Stimulated activated effector memory CD8-positive, alpha-beta T cell treated with anti-CD3 and anti-CD28 coated beads, Interleukin-12 subunit alpha, Interleukin-12 subunit beta, amount 100 ng/mL, for 72 hours (primary cell): ENCODE measurements around the gene APLP2.

Experiments
- ATAC-seq: fragments of 150-1000 bp; cut with Tn5 transposase; 2 replicates; pipeline ENCODE4 v1.10.0; 2021
- DNase-seq, 2 donors: peaks; one replicate each; pipeline ENCODE4 v3.0.0; 2021 to 2022; ENCODE audit warnings: low spot score in 2 of 2
- H3K27ac Mint-ChIP-seq: one replicate; pipeline ENCODE4 v1.8.0; 2022; ENCODE audit warnings: mild to moderate bottlenecking, mixed read lengths
- H3K36me3 Mint-ChIP-seq: one replicate; pipeline ENCODE4 v1.8.0; 2022; ENCODE audit warnings: mild to moderate bottlenecking, mixed read lengths
- H3K4me1 Mint-ChIP-seq: one replicate; pipeline ENCODE4 v1.8.0; 2022; ENCODE audit warnings: mixed read lengths
- H3K4me3 Mint-ChIP-seq: one replicate; pipeline ENCODE4 v1.8.0; 2022; ENCODE audit warnings: mild to moderate bottlenecking, mixed read lengths
- H3K9me3 Mint-ChIP-seq: one replicate; pipeline ENCODE4 v1.8.0; 2022; ENCODE audit warnings: mixed read lengths

Gene APLP2

DNA sequence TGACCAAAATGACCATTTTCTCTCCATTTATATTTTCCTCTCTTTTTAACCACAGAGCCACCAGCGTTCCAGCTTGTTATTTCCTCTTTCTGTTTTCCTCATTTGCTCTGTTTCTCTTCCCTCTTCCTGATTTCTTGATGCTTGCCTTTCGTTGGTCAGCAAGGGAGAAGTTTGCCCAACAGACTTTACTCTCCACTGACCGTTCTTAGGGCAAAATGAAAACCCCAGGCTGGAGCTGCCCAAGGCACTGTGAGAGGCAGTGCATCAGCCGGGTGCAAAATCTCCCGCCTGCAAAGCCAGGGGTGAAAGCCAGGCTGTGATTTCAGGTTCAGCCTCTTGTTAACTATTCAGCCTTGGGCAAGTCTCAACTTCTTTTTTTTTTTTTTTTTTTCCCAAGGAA lies 26.1 kb upstream of the APLP2 start:
- DNase-seq (no peak), ATAC-seq (no peak)
- H3K4me1 Mint-ChIP-seq = no peaks in the 10 kb centered on the region
- H3K9me3 Mint-ChIP-seq = no peaks in the 10 kb centered on the region
- no peak overlapping the region for H3K27ac Mint-ChIP-seq
- H3K4me3 Mint-ChIP-seq = no peak overlapping the region
- H3K36me3 Mint-ChIP-seq = no peaks in the 10 kb centered on the region

DNA sequence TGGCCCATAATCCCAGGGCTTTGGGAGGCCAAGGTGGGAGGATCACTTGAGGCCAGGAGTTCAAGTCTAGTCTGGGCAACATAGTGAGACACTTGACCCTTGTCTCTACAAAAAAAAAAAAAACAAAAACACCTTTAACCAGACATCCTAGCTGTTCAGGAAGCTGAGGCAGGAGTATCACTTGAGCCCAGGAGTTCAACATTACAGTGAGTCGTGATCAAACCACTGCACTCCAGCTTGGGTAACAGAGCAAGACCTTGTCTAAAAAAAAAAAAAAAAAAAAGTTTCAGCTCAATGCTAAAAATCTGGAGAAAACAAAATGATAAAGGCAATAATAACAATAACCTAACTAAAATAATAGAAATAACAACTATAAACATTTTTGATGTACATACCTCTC lies 22.6 kb upstream of the APLP2 start:
- no peaks in the 10 kb centered on the region for H3K36me3 Mint-ChIP-seq
- ATAC-seq (no peak), DNase-seq (no peak)
- no peaks in the 10 kb centered on the region for H3K4me1 Mint-ChIP-seq
- no peak overlapping the region for H3K27ac Mint-ChIP-seq
- H3K9me3 Mint-ChIP-seq = no peaks in the 10 kb centered on the region
- H3K4me3 Mint-ChIP-seq = no peak overlapping the region

DNA sequence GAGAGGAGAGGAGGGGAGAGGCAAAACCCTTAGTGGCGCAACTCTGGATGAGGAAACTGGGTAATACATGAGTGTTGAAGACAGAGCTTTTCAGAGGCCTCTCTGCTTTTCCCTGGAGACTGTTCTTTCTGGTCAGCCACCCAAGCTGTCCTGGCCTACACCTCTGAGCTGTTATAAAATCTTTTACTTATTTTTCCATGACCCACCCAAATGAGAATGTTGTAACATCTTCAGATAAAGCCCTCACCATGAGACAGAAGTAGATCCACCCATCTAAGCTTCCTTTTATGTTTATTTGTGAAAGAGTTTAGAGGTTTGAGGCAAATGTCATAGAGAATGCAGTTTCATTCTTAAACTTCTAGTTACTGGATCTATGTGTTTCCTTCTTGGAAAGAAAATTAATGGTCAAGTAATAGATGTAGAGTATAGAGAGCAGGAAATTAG lies 20.3 kb upstream of the APLP2 start:
- no peak for DNase-seq
- Mint-ChIP-seq H3K27ac (no peak overlapping the region), H3K4me3 (no peak overlapping the region), H3K9me3 (no peaks in the 10 kb centered on the region), H3K4me1 (no peaks in the 10 kb centered on the region), H3K36me3 (no peaks in the 10 kb centered on the region)
- ATAC-seq = no peak

DNA sequence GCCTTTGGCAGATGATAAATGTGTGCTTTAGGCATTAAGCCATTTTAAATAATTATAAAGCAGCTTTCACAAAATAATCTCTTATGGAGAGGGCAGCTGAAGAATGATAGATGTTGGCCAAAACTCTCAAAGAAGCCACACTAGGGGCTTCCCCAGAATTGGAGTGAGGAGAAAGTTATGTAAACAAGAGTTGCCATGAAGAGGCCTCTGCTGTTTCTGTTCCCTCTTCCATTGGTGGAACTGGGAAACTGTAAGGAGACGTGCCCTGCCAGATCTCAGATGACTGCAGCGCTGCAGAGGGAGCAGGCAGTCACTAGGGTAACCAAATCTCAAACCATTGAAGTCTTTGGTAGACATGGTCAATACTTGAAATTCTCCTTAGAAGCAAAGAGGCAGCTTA lies 19.4 kb upstream of the APLP2 start:
- no peak for DNase-seq
- Mint-ChIP-seq H3K4me3 (no peak overlapping the region), H3K9me3 (no peaks in the 10 kb centered on the region), H3K4me1 (no peaks in the 10 kb centered on the region), H3K36me3 (no peaks in the 10 kb centered on the region), H3K27ac (no peak overlapping the region)
- ATAC-seq = no peak

DNA sequence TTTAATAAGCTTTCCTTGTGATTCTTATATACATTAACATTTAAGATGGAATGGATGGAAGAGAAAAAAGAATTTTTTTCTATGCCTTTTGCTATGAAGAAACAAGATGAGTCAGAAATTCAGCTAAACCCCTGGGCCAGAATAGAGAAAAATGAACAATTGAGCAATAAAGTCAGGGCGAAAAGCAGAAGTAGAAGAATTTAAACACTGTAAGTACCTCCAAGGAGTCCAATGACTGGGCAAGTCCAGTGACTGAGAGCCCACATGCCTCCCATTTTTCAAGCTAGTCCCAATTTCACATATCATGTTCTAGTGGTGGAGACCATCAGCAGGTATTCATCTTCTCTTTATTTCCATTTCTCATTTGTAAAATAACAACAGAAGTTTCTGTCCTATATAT lies 18.6 kb upstream of the APLP2 start:
- Mint-ChIP-seq H3K27ac (no peak overlapping the region), H3K4me1 (no peaks in the 10 kb centered on the region), H3K9me3 (no peaks in the 10 kb centered on the region), H3K36me3 (no peaks in the 10 kb centered on the region), H3K4me3 (no peak overlapping the region)
- DNase-seq = no peak
- no peak for ATAC-seq

DNA sequence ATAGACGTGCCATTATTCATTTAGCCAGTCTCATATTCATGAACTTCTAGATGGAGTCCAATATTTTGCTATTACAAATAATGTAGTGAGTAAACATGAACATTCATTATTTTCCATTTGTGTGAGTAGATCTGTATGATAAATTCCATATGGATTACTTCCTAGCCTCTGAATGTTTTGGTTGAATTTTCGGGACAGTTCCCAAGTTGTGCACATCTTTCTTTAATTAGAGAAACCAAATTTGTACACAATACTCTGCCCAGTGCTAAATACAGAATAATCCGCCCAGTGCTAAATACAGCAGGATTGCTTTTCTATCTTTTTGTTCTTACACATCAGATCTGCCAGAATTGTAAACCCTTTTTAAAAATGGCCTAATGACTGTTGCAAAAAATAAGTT lies 17.1 kb upstream of the APLP2 start:
- DNase-seq (no peak), ATAC-seq (no peak)
- Mint-ChIP-seq H3K36me3 (no peaks in the 10 kb centered on the region), H3K4me1 (no peaks in the 10 kb centered on the region), H3K27ac (no peak overlapping the region), H3K4me3 (no peak overlapping the region), H3K9me3 (no peaks in the 10 kb centered on the region)

DNA sequence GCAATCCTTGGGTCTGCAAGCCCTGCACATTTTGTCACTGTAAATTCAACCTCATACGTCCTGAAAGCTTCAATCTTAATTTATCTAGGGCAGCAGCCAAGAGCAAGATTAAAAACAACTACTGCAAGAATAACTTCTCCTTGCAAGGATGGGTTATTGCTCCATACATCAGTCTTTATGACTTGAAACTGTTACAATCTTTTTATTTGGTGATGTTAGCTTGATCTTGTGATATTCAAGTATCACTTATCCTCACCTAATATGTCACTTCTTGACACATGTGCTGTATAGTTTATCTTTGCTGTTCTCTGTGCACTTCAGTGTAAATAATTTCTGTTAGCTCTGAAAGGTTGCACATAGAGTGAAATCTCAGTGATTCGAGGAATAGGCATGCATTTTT lies 14.7 kb upstream of the APLP2 start:
- no peaks in the 10 kb centered on the region for H3K4me1 Mint-ChIP-seq
- no peak for ATAC-seq
- no peak overlapping the region for H3K4me3 Mint-ChIP-seq
- no peaks in the 10 kb centered on the region for H3K36me3 Mint-ChIP-seq
- DNase-seq = no peak
- H3K27ac Mint-ChIP-seq = no peak overlapping the region
- H3K9me3 Mint-ChIP-seq = no peaks in the 10 kb centered on the region

DNA sequence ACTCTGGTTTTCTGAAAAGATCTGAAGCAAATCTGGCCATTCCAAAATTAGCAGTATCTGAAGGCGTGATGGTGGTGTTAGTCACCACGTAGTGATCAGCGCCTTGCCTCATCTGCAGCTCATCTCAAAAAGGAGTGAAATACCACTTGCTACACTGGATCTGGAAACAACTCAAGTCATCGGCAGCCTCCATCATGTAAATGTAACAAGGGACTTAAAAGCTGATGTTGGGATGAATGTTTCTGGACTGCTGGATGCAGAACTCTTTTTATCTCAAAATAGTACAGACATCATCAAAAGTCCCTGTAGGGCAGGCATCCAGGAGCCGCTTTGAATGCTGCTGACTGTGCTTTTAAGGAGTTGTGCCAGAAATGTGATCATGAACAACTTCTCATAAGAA lies 14.1 kb upstream of the APLP2 start:
- no peaks in the 10 kb centered on the region for H3K4me1 Mint-ChIP-seq

DNA sequence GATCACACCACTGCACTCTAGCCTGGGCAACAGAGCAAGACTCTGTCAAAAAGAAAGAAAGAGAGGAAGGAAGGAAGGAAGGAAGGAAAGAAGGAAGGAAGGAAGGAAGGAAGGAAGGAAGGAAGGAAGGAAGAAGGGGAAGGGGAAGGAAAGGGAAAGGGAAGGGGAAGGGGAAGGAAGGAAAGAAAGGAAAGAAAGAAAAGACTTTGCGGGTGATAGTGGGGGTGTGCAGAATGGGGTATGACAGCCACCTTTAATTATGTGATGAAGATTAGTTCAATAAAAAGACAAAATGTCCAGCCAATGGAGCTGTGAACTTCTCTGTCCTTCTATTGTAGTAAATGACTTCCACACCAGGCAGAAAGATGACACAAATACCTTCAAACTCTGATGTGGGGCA lies 8.7 kb upstream of the APLP2 start:
- Mint-ChIP-seq H3K4me3 (no peak overlapping the region), H3K4me1 (no peaks in the 10 kb centered on the region), H3K9me3 (no peaks in the 10 kb centered on the region), H3K27ac (no peak overlapping the region), H3K36me3 (no peaks in the 10 kb centered on the region)
- DNase-seq (no peak), ATAC-seq (no peak)

More for the DNA sequence above, 14.1 kb upstream of the APLP2 start:
- no peak overlapping the region for H3K27ac Mint-ChIP-seq
- no peaks in the 10 kb centered on the region for H3K36me3 Mint-ChIP-seq
- no peaks in the 10 kb centered on the region for H3K9me3 Mint-ChIP-seq
- no peak overlapping the region for H3K4me3 Mint-ChIP-seq
- no peak for DNase-seq
- no peak for ATAC-seq

DNA sequence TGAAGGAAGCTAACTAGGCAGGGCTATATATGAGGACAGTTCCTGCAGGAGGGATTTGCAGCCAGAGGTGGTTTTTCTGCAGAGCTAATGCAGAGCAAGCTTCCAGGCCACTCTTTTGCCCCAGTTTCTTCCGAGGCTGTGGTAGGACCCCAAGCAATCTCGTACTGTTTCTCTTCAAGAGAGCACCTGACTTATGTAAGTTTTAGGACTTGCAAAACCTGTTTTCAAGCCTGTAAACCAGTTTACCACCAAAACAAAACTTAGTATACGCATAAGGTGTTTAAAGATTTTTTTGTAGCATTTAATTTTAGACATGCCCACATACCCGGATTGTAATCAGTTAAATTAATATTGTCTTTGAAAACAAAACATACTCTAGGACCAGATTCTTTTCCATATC lies 7.7 kb upstream of the APLP2 start:
- H3K4me1 Mint-ChIP-seq = no peaks in the 10 kb centered on the region
- H3K36me3 Mint-ChIP-seq = no peaks in the 10 kb centered on the region
- ATAC-seq (no peak), DNase-seq (no peak)
- no peak overlapping the region for H3K4me3 Mint-ChIP-seq
- H3K9me3 Mint-ChIP-seq = no peaks in the 10 kb centered on the region
- H3K27ac Mint-ChIP-seq = no peak overlapping the region

DNA sequence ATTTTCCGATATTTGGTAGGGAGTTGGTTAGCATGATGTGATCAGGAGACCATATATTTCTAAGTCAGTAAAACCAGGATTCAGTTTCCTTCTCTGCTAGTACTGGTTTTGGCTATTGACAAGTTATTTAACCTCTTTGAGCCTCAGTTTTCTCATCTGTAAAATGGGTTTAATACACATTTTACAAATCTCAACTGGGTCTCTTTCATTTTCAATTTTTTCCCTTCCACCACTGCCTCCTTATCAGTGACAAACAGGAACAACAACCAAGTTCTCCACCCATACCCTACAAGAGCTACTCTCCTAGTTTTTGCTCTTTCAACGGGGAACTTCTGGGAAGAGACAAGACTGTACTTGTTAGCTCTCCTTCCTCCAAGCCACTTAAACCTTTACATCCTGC lies 6.2 kb upstream of the APLP2 start:
- Mint-ChIP-seq H3K36me3 (no peaks in the 10 kb centered on the region), H3K9me3 (no peaks in the 10 kb centered on the region), H3K4me1 (peaks cover 3% of the 10 kb centered on the region), H3K4me3 (no peak overlapping the region), H3K27ac (no peak overlapping the region)
- ATAC-seq (no peak), DNase-seq (no peak)

DNA sequence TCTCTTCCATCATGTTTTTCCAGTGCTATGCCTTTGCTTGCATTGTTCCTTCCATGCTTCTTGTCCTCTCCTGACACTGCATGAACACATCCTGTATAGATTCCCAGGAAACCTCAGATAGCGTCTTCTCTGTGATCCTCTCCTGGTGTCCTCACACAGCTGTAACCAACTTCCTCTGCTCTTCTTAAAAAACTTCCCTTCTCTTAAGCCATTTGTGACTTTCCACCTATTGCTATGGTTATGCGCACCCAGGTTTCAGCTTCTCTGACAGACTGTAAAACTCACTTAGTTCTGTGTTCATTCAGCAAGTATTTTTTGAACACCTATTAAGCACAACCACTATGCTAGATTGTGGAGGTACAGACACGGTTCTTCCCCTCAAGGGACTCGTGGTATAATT lies 5.1 kb upstream of the APLP2 start:
- DNase-seq = no peak
- no peak overlapping the region for H3K27ac Mint-ChIP-seq
- H3K9me3 Mint-ChIP-seq = no peaks in the 10 kb centered on the region
- no peak for ATAC-seq
- peaks cover 2% of the 10 kb centered on the region for H3K36me3 Mint-ChIP-seq
- H3K4me1 Mint-ChIP-seq = peaks cover 11% of the 10 kb centered on the region
- no peak overlapping the region for H3K4me3 Mint-ChIP-seq

DNA sequence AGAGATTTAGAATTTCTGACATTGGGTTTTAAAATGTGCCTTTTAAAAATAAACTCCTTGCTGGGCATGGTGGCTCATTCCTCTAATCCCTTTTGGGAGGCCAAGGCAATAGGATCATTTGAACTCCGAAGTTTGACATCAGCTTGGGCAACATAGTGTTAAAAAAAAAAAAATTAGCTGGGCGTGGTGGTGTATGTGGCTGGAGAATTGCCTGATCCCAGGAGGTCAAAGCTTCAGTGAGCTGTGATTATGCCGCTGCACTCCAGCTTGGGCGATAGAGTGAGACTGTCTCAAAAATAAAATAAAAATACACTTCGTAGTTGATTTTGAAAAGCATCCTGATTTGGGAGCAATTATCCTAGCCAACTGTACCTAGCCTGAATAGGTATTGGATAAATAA lies 3.4 kb upstream of the APLP2 start:
- Mint-ChIP-seq H3K4me1 (peaks cover 19% of the 10 kb centered on the region), H3K36me3 (peaks cover 6% of the 10 kb centered on the region), H3K4me3 (no peak overlapping the region), H3K27ac (no peak overlapping the region), H3K9me3 (no peaks in the 10 kb centered on the region)
- ATAC-seq = no peak
- DNase-seq = no peak

DNA sequence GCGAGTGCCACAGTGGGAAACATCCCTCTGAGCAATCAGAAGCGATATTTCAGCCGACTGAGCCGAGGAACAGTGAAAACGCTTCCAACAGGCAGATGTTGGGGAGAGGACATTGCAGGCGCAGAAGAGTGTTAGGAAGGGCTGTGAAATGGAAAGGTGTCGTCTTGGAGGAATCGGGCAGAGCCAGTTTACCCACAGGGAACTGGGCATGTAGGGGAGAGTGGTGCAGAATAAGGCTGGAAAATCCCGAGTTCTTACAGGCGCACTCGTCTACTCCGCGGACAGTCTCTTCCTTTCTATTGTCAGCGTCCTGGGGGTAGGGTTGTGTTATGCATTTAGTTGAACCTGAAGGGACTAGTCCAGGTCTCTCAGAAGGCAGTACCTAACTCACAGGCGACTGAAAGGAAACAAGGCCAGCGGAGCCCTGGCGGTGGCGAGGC lies 1.1 kb upstream of the APLP2 start:
- H3K4me1 Mint-ChIP-seq = peaks cover 23% of the 10 kb centered on the region
- peak overlapping the region; percentile 96 for H3K4me3 Mint-ChIP-seq
- H3K36me3 Mint-ChIP-seq = peaks cover 6% of the 10 kb centered on the region
- H3K9me3 Mint-ChIP-seq = no peaks in the 10 kb centered on the region
- peak overlapping the region; percentile 86 for H3K27ac Mint-ChIP-seq
- DNase-seq (no peak), ATAC-seq (no peak)

DNA sequence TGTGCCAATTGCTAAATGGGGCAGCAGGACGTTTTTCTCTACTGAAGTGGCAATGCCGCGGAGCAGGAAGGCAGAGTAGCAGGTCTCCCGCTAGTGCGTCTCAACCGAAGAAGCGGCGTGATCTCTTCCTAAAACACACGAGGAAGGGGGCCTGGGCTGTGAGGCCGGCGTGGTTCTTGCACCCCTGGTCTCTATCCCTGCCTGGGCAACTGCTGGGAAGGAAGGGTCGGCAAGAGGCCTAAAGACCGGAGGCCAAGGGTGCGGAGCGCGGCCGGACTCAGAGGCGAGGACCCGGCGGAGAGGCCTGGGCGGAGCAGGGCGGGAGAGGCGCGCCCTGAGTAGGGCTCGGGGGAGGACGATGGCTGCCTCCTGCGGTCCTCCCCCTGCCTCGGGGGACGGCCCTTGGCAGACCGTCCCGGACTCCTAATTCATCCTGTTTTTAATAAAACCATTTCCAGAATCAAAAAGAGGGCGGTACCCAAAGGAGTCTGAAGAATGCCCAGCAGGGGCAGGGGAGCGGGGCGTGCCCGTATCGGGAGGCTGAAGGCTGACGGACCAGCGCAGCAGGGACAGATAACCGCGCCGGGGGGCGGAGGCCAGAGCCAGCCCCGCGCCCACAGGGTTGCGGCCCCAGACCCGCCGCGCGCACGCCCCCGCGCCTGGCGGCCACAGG lies 572 bp upstream of the APLP2 start:
- H3K4me3 Mint-ChIP-seq = peak overlapping the region; percentile 96
- H3K9me3 Mint-ChIP-seq = no peaks in the 10 kb centered on the region
- peak overlapping the region; percentile 86 for H3K27ac Mint-ChIP-seq
- ATAC-seq (peak; percentile 74), DNase-seq (no peak)
- H3K4me1 Mint-ChIP-seq = peaks cover 23% of the 10 kb centered on the region
- H3K36me3 Mint-ChIP-seq = peaks cover 6% of the 10 kb centered on the region

DNA sequence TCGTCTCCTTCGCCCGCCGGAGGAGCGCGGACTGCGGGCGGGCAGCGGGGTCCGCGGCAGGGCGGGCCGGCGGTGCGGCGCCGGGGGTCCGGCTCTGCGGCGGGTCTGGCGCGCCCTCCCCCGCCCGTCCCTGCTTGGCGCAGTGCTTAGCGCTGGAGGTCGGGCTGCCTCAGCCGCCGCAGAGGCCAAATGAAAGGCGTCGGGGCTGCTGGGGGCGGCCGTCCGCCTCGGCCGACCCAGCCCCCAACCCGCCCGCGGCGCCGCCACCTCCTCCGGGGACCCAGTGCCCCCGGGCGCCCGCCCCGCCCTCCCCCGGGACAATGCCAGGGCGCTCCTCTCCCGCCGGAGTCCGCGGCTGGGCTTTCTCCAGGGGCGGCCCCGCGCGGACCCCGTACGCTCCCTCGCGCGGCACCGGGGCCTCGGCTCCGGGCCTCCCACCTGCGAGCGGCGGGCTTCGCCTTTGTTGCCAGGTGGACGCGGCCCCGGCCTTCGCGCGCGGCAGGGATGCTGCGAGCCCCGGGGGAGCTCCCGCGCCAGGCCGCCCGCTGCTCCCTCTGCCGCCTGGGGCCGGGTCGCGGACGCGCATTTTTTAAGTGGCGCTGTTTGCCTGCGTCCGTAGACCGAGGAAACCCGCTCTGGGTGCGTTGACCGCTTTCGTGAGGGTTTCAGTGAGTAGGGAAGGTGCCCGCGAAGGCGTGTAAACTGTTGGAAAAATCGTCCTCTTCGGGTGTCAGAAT lies 583 bp downstream of the APLP2 start:
- H3K27ac Mint-ChIP-seq = peak overlapping the region; percentile 86

More for the DNA sequence above, 583 bp downstream of the APLP2 start:
- DNase-seq = peak; percentile 32 to 67
- H3K9me3 Mint-ChIP-seq = no peaks in the 10 kb centered on the region
- peak overlapping the region; percentile 96 for H3K4me3 Mint-ChIP-seq
- H3K4me1 Mint-ChIP-seq = peaks cover 23% of the 10 kb centered on the region
- H3K36me3 Mint-ChIP-seq = peaks cover 6% of the 10 kb centered on the region
- peak; percentile 43 for ATAC-seq
